Caco-2 (cell line): Measurements from ENCODE around the gene MLC1. TPM values are rescaled to one million over a fixed set of nuclear protein-coding genes. Genes with fewer than 3 reads are reported as not detected.

Experiments
- total RNA-seq: library from RNA; stranded (reverse); gene quantifications from 2 replicates; pipeline ENCODE4 v1.2.3, GENCODE V29; 2022

Gene MLC1
- total RNA-seq, 1 experiment from 2014 or later, result 0.14 TPM

Other genes with a start within 250 kb of the MLC1 start
- gene ZBED4, start 231.6 kb downstream of the MLC1 start, total RNA-seq, result 17.3 TPM in 2 replicates
- 31.6 and 35.7 TPM in 2 replicates for gene ALG12, start 167.0 kb downstream of the MLC1 start, total RNA-seq
- gene CRELD2, start 166.8 kb downstream of the MLC1 start, total RNA-seq, result 38.1 and 43.3 TPM in 2 replicates
- 39.6 and 41.1 TPM in 2 replicates for gene PIM3, start 124.7 kb downstream of the MLC1 start, total RNA-seq
- not detected in 2 replicates for gene IL17REL, start 72.7 kb downstream of the MLC1 start, total RNA-seq
- not detected in 2 replicates for gene TTLL8, start 27.1 kb downstream of the MLC1 start, total RNA-seq
- 0.30 TPM in 1 of 2 replicates, not detected in the other for gene MOV10L1, start 4.6 kb upstream of the MLC1 start, total RNA-seq
- 2.2 and 2.6 TPM in 2 replicates for gene PANX2, start 85.3 kb upstream of the MLC1 start, total RNA-seq
- 33.5 and 35.0 TPM in 2 replicates for gene TRABD, start 100.5 kb upstream of the MLC1 start, total RNA-seq
- 29.3 and 29.5 TPM in 2 replicates for gene SELENOO, start 115.6 kb upstream of the MLC1 start, total RNA-seq
- gene TUBGCP6, start 159.6 kb upstream of the MLC1 start, total RNA-seq, result 29.3 and 34.2 TPM in 2 replicates
- 61.3 and 63.5 TPM in 2 replicates for gene HDAC10, start 165.8 kb upstream of the MLC1 start, total RNA-seq
- gene MAPK12, start 176.3 kb upstream of the MLC1 start, total RNA-seq, result 35.6 and 37.4 TPM in 2 replicates
- gene MAPK11, start 185.0 kb upstream of the MLC1 start, total RNA-seq, result 1.3 and 1.4 TPM in 2 replicates
- gene PLXNB2, start 222.2 kb upstream of the MLC1 start, total RNA-seq, result 260 and 262 TPM in 2 replicates
- gene DENND6B, start 241.6 kb upstream of the MLC1 start, total RNA-seq, result 3.4 and 5.5 TPM in 2 replicates